Kidney epithelial cell (primary cell): ENCODE data around the gene TPCN2. TPM values are rescaled to one million over a fixed set of nuclear protein-coding genes. Genes with fewer than 3 reads are reported as not detected.

Experiments
- DNase-seq: peaks from one replicate; pipeline ENCODE4 v3.0.0-alpha.2; 2010; ENCODE audit warnings: low read depth
- H3K27me3 ChIP-seq: 2 replicates; pipeline ENCODE4 v1.6.0; 2011; ENCODE audit warnings: low read length; ENCODE audit not compliant: control insufficient read depth, insufficient read depth
- H3K36me3 ChIP-seq: 2 replicates; pipeline ENCODE4 v1.5.1; 2011; ENCODE audit warnings: low read length; ENCODE audit not compliant: control insufficient read depth, insufficient read depth
- H3K4me3 ChIP-seq: 2 replicates; pipeline ENCODE4 v1.5.1; 2011; ENCODE audit warnings: low read depth, mild to moderate bottlenecking, control low read depth, low read length
- CTCF ChIP-seq: IDR thresholded peaks from 2 replicates; pipeline ENCODE4 v1.5.1; 2011; ENCODE audit warnings: mild to moderate bottlenecking, moderate library complexity, low read length, control low read depth, inconsistent platforms; ENCODE audit not compliant: insufficient read depth, poor library complexity, severe bottlenecking
- total RNA-seq: library from RNA; depleted of rRNA; stranded (reverse); fragments of >200 nt; gene quantifications from 2 replicates; pipeline ENCODE4 v1.2.3, GENCODE V29; 2015

The TPCN2 gene
- total RNA-seq, 1 donor from 2014 or later = 8.9 TPM

DNA sequence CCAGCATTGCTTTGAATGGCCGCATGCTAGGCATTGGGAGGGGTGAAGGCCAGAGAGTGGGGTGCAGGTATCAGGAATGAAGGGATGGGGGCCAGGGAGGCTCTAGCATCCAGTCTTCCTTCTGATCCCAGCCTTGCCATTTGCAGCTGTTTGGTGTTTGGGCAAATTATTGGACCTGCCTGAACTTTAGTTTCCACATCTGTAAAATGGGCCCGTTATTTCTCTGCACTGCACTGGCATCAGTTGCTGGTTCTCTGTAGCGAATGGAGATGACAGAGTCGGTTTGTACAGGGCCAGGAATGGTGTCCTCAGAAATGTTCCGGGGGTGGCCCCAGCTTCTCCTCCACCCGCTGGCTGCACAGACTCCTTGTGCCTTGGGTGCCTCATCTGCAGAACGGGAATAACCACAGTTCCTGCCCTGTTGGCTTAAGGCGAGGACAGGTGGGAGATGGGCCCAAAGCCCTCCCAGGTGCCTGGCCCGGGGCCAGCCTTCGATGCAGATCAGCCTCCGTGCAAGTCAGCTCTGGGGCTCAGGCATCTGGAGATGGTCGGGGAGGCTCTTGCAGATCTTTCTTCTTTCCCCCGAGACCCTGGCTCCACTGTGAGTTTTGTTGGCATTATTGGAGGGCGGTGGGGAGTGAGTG, 55.6 kb downstream of the TPCN2 start:
- Histone ChIP-seq H3K27me3 (peaks cover 9% of the 10 kb centered on the region), H3K4me3 (no peak overlapping the region), H3K36me3 (no peaks in the 10 kb centered on the region)
- TF ChIP-seq CTCF = no peak
- DNase-seq = no peak

DNA sequence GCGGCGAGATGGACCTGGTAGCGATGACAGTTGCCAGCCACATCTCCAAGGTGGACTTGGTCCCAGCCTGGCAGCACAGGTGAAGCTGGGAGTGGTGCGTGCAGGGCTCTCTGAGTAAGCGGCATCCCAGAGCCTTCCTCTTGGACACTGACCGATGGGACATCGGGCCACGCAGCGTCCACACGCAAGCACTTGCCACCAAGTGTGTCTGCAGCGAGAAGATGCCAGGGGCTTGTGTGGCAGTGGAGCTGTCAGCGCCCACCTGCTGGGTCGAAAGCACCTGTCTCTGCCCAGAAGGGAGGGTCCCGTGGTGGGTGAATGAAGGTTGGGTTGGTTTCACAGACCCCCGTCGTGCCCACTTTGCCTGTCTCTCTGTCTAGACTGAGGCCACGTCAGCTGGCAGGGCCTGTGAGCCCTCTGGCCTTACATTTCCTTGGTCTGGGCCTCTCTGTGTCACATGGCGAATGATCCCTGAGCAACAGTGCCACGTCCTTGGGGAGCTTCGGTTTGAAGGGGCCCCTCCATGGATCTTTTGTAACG, 56.2 kb downstream of the TPCN2 start:
- TF ChIP-seq CTCF = no peak

GRCh38 chr11:69105461-69106030, 56.8 kb downstream of the TPCN2 start:
- TF ChIP-seq CTCF = no peak
- no peak for DNase-seq
- H3K27me3 ChIP-seq = peaks cover 6% of the 10 kb centered on the region

More for the DNA sequence above, 56.2 kb downstream of the TPCN2 start:
- DNase-seq = no peak
- Histone ChIP-seq H3K27me3 (peaks cover 9% of the 10 kb centered on the region), H3K36me3 (no peaks in the 10 kb centered on the region), H3K4me3 (no peak overlapping the region)

DNA sequence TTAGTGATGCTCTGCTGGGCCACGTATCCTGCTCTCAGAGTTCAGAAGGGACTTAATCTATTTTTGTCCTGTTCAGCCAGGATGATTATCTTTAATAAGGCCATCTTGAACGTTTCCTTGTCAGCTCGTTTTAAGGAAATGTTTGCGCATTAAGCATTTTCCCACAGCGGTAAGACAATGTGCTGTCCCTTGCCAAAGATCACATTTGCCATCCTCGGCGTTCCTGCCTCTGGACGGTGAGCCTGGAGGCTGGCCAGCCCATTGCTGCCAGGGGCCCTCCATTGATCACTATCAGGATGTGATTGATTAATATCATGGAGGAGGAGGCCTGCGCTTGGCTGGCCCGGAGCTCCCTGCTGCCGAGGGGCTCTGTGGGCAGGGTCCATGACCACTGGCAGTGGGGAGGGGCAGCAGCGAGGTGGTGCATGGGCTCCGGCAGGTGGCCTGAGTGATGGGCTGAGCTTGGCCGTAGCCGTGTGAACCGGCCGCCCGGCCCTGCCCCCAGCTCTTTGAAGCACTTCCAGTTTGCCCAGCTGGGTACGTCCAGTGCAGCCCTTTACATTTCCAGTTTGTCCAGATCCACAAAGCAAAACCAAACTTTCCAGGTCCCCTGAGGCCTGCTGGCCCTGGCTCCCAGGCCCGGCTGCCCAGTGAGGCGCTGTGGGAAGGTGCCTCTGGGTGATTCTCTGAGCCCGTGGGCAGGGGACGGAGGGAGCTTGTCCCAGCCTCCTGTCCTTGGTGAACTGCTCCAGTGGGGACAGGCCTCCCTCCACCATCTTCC, 57.5 kb downstream of the TPCN2 start:
- Histone ChIP-seq H3K27me3 (peaks cover 2% of the 10 kb centered on the region), H3K36me3 (no peaks in the 10 kb centered on the region), H3K4me3 (no peak overlapping the region)
- no peak for DNase-seq
- no peak for TF ChIP-seq CTCF

More at GRCh38 chr11:69105461-69106030, 56.8 kb downstream of the TPCN2 start:
- no peak overlapping the region for H3K4me3 ChIP-seq
- no peaks in the 10 kb centered on the region for H3K36me3 ChIP-seq

DNA sequence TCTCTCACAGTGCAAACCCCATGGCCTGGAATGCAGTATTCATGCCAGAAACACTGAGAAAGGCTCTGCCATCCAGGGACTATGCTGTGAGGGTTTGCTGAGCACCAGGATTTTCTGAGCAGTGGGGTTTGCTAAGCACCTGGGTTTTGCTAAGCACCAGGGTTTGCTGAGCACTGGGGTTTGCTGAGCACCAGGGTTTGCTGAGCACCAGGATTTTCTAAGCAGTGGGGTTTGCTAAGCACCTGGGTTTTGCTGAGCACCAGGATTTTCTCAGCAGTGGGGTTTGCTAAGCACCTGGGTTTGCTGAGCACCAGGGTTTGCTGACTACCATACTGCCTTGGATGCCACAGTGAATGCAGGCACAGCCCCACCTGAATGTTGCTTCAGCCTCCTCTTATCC, 58.7 kb downstream of the TPCN2 start:
- Histone ChIP-seq H3K4me3 (no peak overlapping the region), H3K36me3 (no peaks in the 10 kb centered on the region), H3K27me3 (peaks cover 2% of the 10 kb centered on the region)
- DNase-seq = no peak
- TF ChIP-seq CTCF = no peak
